Measurements from ENCODE around the gene LRRC72. TPM values are rescaled to one million over a fixed set of nuclear protein-coding genes. Genes with fewer than 3 reads are reported as not detected.

The LRRC72 gene
- total RNA-seq, 2 donors from 2014 or later, result not detected

DNA sequence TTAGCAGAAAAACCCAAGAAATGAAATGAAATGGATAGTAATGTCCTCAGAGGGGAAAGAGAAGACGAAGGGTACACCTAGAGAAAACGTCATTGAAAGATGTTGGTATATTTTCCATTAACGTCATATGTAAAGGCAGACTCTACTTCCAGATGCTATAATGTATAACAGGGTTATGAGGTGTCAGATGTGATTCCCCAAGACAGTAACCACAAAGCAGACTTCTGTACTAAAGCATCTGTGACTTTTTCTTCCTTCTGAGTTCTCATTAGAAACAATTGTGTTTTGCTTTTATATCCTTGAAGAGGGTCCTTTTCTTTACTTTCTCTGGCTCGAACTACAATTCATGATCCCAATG, 37.4 kb downstream of the LRRC72 start:
- no peaks in the 10 kb centered on the region for H3K27me3 ChIP-seq (replicated peaks; ENCODE audit: insufficient read depth)
- intact Hi-C loops (cut with DNase I), result loop anchor here (2.0 to 10.0 kb wide), 2 partner anchors 129 to 485 kb away; no protein-coding TSS in a partner anchor
- WGBS, result 93% methylated on average over 4 of the region's 4 CpGs
- no peaks in the 10 kb centered on the region for H3K36me3 ChIP-seq
- no peak for TF ChIP-seq POLR2AphosphoS5 (IDR thresholded peaks at IDR 0.05)
- no peak for TF ChIP-seq POLR2A (IDR thresholded peaks at IDR 0.05)
- TF ChIP-seq, protein P1, sequence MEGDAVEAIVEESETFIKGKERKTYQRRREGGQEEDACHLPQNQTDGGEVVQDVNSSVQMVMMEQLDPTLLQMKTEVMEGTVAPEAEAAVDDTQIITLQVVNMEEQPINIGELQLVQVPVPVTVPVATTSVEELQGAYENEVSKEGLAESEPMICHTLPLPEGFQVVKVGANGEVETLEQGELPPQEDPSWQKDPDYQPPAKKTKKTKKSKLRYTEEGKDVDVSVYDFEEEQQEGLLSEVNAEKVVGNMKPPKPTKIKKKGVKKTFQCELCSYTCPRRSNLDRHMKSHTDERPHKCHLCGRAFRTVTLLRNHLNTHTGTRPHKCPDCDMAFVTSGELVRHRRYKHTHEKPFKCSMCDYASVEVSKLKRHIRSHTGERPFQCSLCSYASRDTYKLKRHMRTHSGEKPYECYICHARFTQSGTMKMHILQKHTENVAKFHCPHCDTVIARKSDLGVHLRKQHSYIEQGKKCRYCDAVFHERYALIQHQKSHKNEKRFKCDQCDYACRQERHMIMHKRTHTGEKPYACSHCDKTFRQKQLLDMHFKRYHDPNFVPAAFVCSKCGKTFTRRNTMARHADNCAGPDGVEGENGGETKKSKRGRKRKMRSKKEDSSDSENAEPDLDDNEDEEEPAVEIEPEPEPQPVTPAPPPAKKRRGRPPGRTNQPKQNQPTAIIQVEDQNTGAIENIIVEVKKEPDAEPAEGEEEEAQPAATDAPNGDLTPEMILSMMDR (IDR thresholded peaks at IDR 0.05), result no peak
- no peak overlapping the region for H3K4me3 ChIP-seq
- no peak overlapping the region for H3K27ac ChIP-seq
- H3K4me1 ChIP-seq (replicated peaks), result no peaks in the 10 kb centered on the region
- no peak for DNase-seq (ENCODE audit: low spot score)
- no peaks in the 10 kb centered on the region for H3K9me3 ChIP-seq

GRCh38 chr7:16564909-16565426, 38.3 kb downstream of the LRRC72 start:
- Histone ChIP-seq H3K4me3 (no peak overlapping the region), H3K36me3 (no peaks in the 10 kb centered on the region), H3K9me3 (no peaks in the 10 kb centered on the region), H3K4me1 (replicated peaks) (no peaks in the 10 kb centered on the region), H3K27ac (no peak overlapping the region), H3K27me3 (replicated peaks; ENCODE audit: insufficient read depth) (no peaks in the 10 kb centered on the region)
- TF ChIP-seq, protein P1 (IDR thresholded peaks at IDR 0.05), result peak; percentile 51 to 81 (median 76)
- TF ChIP-seq POLR2A (IDR thresholded peaks at IDR 0.05) (no peak), POLR2AphosphoS5 (IDR thresholded peaks at IDR 0.05) (no peak)
- intact Hi-C loops (cut with DNase I), result loop anchor here (2.0 to 10.0 kb wide), 2 partner anchors 130 to 486 kb away; no protein-coding TSS in a partner anchor
- no peak for DNase-seq (ENCODE audit: low spot score)
- WGBS, result 33% methylated on average over 13 of the region's 13 CpGs

DNA sequence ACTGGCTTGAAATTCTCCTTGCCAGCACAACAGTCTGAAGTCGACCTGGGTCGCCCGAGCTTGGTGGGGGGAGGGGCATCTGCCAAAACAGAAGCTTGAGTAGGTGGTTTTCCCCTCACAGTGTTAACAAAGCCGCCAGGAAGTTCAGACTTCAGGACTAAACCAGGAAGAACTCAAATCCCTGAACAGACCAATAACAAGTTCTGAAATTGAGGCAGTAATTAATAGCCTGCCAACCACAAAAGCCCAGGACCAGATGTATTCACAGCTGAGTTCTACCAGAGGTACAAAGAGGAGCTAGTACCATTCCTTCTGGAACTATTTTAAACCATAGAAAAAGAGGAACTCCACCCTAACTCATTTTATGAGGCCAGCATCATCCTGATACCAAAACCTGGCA, 45.3 kb downstream of the LRRC72 start:
- Histone ChIP-seq H3K4me1 (replicated peaks) (no peaks in the 10 kb centered on the region), H3K36me3 (no peaks in the 10 kb centered on the region), H3K9me3 (no peaks in the 10 kb centered on the region), H3K27ac (no peak overlapping the region), H3K27me3 (replicated peaks; ENCODE audit: insufficient read depth) (no peaks in the 10 kb centered on the region), H3K4me3 (no peak overlapping the region)
- no peak for TF ChIP-seq POLR2A (IDR thresholded peaks at IDR 0.05)
- TF ChIP-seq POLR2AphosphoS5 (IDR thresholded peaks at IDR 0.05), result no peak
- TF ChIP-seq, protein P1 (IDR thresholded peaks at IDR 0.05), result no peak
- 85% methylated on average over 4 of the region's 4 CpGs for WGBS
- no peak for DNase-seq (ENCODE audit: low spot score)
- intact Hi-C loops (cut with DNase I), result no loop called here

GRCh38 chr7:16579216-16579615, 52.6 kb downstream of the LRRC72 start:
- H3K27me3 ChIP-seq (replicated peaks; ENCODE audit: insufficient read depth), result no peaks in the 10 kb centered on the region
- no peak for DNase-seq (ENCODE audit: low spot score)
- H3K4me1 ChIP-seq (replicated peaks), result no peaks in the 10 kb centered on the region
- intact Hi-C loops (cut with DNase I), result no loop called here
- no peak overlapping the region for H3K27ac ChIP-seq
- H3K4me3 ChIP-seq, result no peak overlapping the region
- 78% methylated on average over 8 of the region's 8 CpGs for WGBS
- no peaks in the 10 kb centered on the region for H3K9me3 ChIP-seq
- TF ChIP-seq, protein P1 (IDR thresholded peaks at IDR 0.05), result no peak
- TF ChIP-seq POLR2AphosphoS5 (IDR thresholded peaks at IDR 0.05) (no peak), POLR2A (IDR thresholded peaks at IDR 0.05) (no peak)
- no peaks in the 10 kb centered on the region for H3K36me3 ChIP-seq

- no peak overlapping the region for H3K4me3 ChIP-seq
- H3K9me3 ChIP-seq, result no peaks in the 10 kb centered on the region
- H3K4me1 ChIP-seq (replicated peaks), result no peaks in the 10 kb centered on the region
- no peak overlapping the region for H3K27ac ChIP-seq
- H3K36me3 ChIP-seq, result no peaks in the 10 kb centered on the region
- intact Hi-C loops (cut with DNase I), result no loop called here
- TF ChIP-seq, protein P1 (IDR thresholded peaks at IDR 0.05), result no peak
- no peak for TF ChIP-seq POLR2AphosphoS5 (IDR thresholded peaks at IDR 0.05)
- TF ChIP-seq POLR2A (IDR thresholded peaks at IDR 0.05), result no peak
- WGBS, result 53% methylated on average over 1 of the region's 1 CpG
- no peak for DNase-seq (ENCODE audit: low spot score)
- H3K27me3 ChIP-seq (replicated peaks; ENCODE audit: insufficient read depth), result no peaks in the 10 kb centered on the region
These were observed 54.7 kb downstream of the LRRC72 start for GRCh38 chr7:16581286-16581685.

Data from prostate gland (tissue), 2 donors.